Measurements from ENCODE around the gene PCDHB9. TPM values are rescaled to one million over a fixed set of nuclear protein-coding genes. Genes with fewer than 3 reads are reported as not detected.
"Not testable (repeated sequence)": the region's sequence is repeated elsewhere in the genome, so short reads cannot be mapped to it uniquely, and the experiment has no call there.

Gene PCDHB9
- polyA plus RNA-seq, 5 donors: 3.1 to 5.6 (median 4.0) TPM

DNA sequence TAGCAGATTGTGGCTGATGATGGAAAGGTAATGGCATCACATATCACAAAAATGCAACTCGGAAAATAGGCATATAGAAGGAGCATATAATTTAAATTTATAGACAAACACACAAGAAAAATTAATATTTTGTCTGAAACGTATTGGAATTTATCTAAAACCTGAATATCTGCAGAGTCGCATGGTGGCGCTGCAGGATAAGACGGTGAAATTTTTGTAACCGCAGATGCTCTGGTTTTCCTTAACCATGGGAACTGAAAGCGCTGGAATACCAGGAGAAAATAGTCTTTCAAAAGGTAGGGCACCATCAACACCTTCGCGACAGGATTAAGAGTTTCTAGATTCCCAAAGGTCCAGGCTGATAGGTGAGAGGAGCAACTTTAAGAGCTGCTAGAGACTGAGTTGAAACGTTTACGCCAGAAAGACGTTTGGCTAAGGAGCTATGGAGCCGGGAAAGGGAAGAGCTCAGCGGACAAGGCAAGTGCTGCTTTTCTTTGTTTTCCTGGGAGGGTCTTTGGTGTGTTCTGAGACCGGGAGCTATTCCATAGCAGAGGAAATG is 47.2 kb downstream of the PCDHB9 start:
- peak in 1 of 2 donors; percentile 22 for DNase-seq

- not testable (repeated sequence) for DNase-seq
These were observed 49.0 kb downstream of the PCDHB9 start for GRCh38 chr5:141235922-141236321.

GRCh38 chr5:141236516-141237313 is 49.8 kb downstream of the PCDHB9 start:
- no peak for DNase-seq

Other genes starting within 250 kb of the PCDHB9 start
- 1 to 10 TPM; 2.4 to 4.3 (median 3.5) TPM for gene PCDHAC2, start 220.7 kb upstream of the PCDHB9 start, polyA plus RNA-seq (ENCODE audit: insufficient read depth in 1 of 5, insufficient read length in 5 of 5, low replicate concordance in 1 of 5)
- gene PCDHB1, start 135.8 kb upstream of the PCDHB9 start, polyA plus RNA-seq (ENCODE audit: insufficient read depth in 1 of 5, insufficient read length in 5 of 5, low replicate concordance in 1 of 5): under 1 TPM; 0.06 to 0.20 (median 0.11) TPM
- 10 to 100 TPM in 1 of 5 donors, 1 to 10 TPM in 4; 5.7 to 11.9 (median 7.5) TPM for gene PCDHB2, start 92.5 kb upstream of the PCDHB9 start, polyA plus RNA-seq (ENCODE audit: insufficient read depth in 1 of 5, insufficient read length in 5 of 5, low replicate concordance in 1 of 5)
- 1 to 10 TPM; 1.9 to 3.4 (median 2.8) TPM for gene PCDHB3, start 86.7 kb upstream of the PCDHB9 start, polyA plus RNA-seq (ENCODE audit: insufficient read depth in 1 of 5, insufficient read length in 5 of 5, low replicate concordance in 1 of 5)
- gene PCDHB4, start 65.3 kb upstream of the PCDHB9 start, polyA plus RNA-seq (ENCODE audit: insufficient read depth in 1 of 5, insufficient read length in 5 of 5, low replicate concordance in 1 of 5): 1 to 10 TPM; 1.7 to 3.0 (median 2.9) TPM
- 10 to 100 TPM in 3 of 5 donors, 1 to 10 TPM in 2; 9.1 to 15.4 (median 10.6) TPM for gene PCDHB5, start 52.0 kb upstream of the PCDHB9 start, polyA plus RNA-seq (ENCODE audit: insufficient read depth in 1 of 5, insufficient read length in 5 of 5, low replicate concordance in 1 of 5)
- 1 to 10 TPM; 2.5 to 3.7 (median 3.0) TPM for gene PCDHB6, start 37.1 kb upstream of the PCDHB9 start, polyA plus RNA-seq (ENCODE audit: insufficient read depth in 1 of 5, insufficient read length in 5 of 5, low replicate concordance in 1 of 5)
- 1 to 10 TPM; 3.9 to 6.0 (median 4.7) TPM for gene PCDHB7, start 14.5 kb upstream of the PCDHB9 start, polyA plus RNA-seq (ENCODE audit: insufficient read depth in 1 of 5, insufficient read length in 5 of 5, low replicate concordance in 1 of 5)
- 1 to 10 TPM; 1.1 to 2.5 (median 2.2) TPM for gene PCDHB8, start 9.4 kb upstream of the PCDHB9 start, polyA plus RNA-seq (ENCODE audit: insufficient read depth in 1 of 5, insufficient read length in 5 of 5, low replicate concordance in 1 of 5)
- 1 to 10 TPM; 4.7 to 6.6 (median 4.9) TPM for gene PCDHB16, start 4.8 kb upstream of the PCDHB9 start, polyA plus RNA-seq (ENCODE audit: insufficient read depth in 1 of 5, insufficient read length in 5 of 5, low replicate concordance in 1 of 5)
- 1 to 10 TPM; 5.0 to 7.5 (median 6.9) TPM for gene PCDHB10, start 5.2 kb downstream of the PCDHB9 start, polyA plus RNA-seq (ENCODE audit: insufficient read depth in 1 of 5, insufficient read length in 5 of 5, low replicate concordance in 1 of 5)
- 1 to 10 TPM; 1.7 to 4.5 (median 3.3) TPM for gene PCDHB11, start 12.5 kb downstream of the PCDHB9 start, polyA plus RNA-seq (ENCODE audit: insufficient read depth in 1 of 5, insufficient read length in 5 of 5, low replicate concordance in 1 of 5)
- 1 to 10 TPM; 4.3 to 6.6 (median 5.4) TPM for gene PCDHB12, start 21.6 kb downstream of the PCDHB9 start, polyA plus RNA-seq (ENCODE audit: insufficient read depth in 1 of 5, insufficient read length in 5 of 5, low replicate concordance in 1 of 5)
- gene PCDHB13, start 26.8 kb downstream of the PCDHB9 start, polyA plus RNA-seq (ENCODE audit: insufficient read depth in 1 of 5, insufficient read length in 5 of 5, low replicate concordance in 1 of 5): 1 to 10 TPM; 3.9 to 6.0 (median 5.0) TPM
- 10 to 100 TPM in 1 of 5 donors, 1 to 10 TPM in 4; 9.1 to 10.3 (median 9.3) TPM for gene PCDHB14, start 36.2 kb downstream of the PCDHB9 start, polyA plus RNA-seq (ENCODE audit: insufficient read depth in 1 of 5, insufficient read length in 5 of 5, low replicate concordance in 1 of 5)
- gene PCDHB15, start 58.2 kb downstream of the PCDHB9 start, polyA plus RNA-seq (ENCODE audit: insufficient read depth in 1 of 5, insufficient read length in 5 of 5, low replicate concordance in 1 of 5): 10 to 100 TPM in 3 of 5 donors, 1 to 10 TPM in 2; 9.4 to 13.2 (median 10.2) TPM
- under 1 TPM; 0.08 to 0.26 (median 0.17) TPM for gene SLC25A2, start 116.9 kb downstream of the PCDHB9 start, polyA plus RNA-seq (ENCODE audit: insufficient read depth in 1 of 5, insufficient read length in 5 of 5, low replicate concordance in 1 of 5)
- 100 to 1,000 TPM; 124 to 151 (median 140) TPM for gene TAF7, start 133.6 kb downstream of the PCDHB9 start, polyA plus RNA-seq (ENCODE audit: insufficient read depth in 1 of 5, insufficient read length in 5 of 5, low replicate concordance in 1 of 5)
- gene PCDHGA1, start 143.4 kb downstream of the PCDHB9 start, polyA plus RNA-seq (ENCODE audit: insufficient read depth in 1 of 5, insufficient read length in 5 of 5, low replicate concordance in 1 of 5): 1 to 10 TPM in 1 of 5 donors, under 1 TPM in 4; 0.50 to 1.0 (median 0.72) TPM
- 1 to 10 TPM; 3.0 to 7.3 (median 4.2) TPM for gene PCDHGA2, start 151.6 kb downstream of the PCDHB9 start, polyA plus RNA-seq (ENCODE audit: insufficient read depth in 1 of 5, insufficient read length in 5 of 5, low replicate concordance in 1 of 5)
- gene PCDHGA3, start 156.7 kb downstream of the PCDHB9 start, polyA plus RNA-seq (ENCODE audit: insufficient read depth in 1 of 5, insufficient read length in 5 of 5, low replicate concordance in 1 of 5): 1 to 10 TPM; 2.0 to 3.9 (median 2.8) TPM
- gene PCDHGB1, start 162.9 kb downstream of the PCDHB9 start, polyA plus RNA-seq (ENCODE audit: insufficient read depth in 1 of 5, insufficient read length in 5 of 5, low replicate concordance in 1 of 5): 1 to 10 TPM; 1.2 to 1.7 (median 1.7) TPM
- gene PCDHGA4, start 167.9 kb downstream of the PCDHB9 start, polyA plus RNA-seq (ENCODE audit: insufficient read depth in 1 of 5, insufficient read length in 5 of 5, low replicate concordance in 1 of 5): 1 to 10 TPM; 1.9 to 3.3 (median 2.4) TPM
- 1 to 10 TPM; 4.0 to 6.0 (median 4.3) TPM for gene PCDHGB2, start 172.8 kb downstream of the PCDHB9 start, polyA plus RNA-seq (ENCODE audit: insufficient read depth in 1 of 5, insufficient read length in 5 of 5, low replicate concordance in 1 of 5)
- gene PCDHGA5, start 177.0 kb downstream of the PCDHB9 start, polyA plus RNA-seq (ENCODE audit: insufficient read depth in 1 of 5, insufficient read length in 5 of 5, low replicate concordance in 1 of 5): 1 to 10 TPM; 2.7 to 4.5 (median 3.7) TPM
- gene PCDHGB3, start 183.1 kb downstream of the PCDHB9 start, polyA plus RNA-seq (ENCODE audit: insufficient read depth in 1 of 5, insufficient read length in 5 of 5, low replicate concordance in 1 of 5): 1 to 10 TPM; 2.0 to 3.0 (median 2.5) TPM
- gene PCDHGA6, start 186.7 kb downstream of the PCDHB9 start, polyA plus RNA-seq (ENCODE audit: insufficient read depth in 1 of 5, insufficient read length in 5 of 5, low replicate concordance in 1 of 5): 1 to 10 TPM; 4.2 to 6.1 (median 4.6) TPM
- 1 to 10 TPM; 1.7 to 2.1 (median 1.9) TPM for gene PCDHGA7, start 195.6 kb downstream of the PCDHB9 start, polyA plus RNA-seq (ENCODE audit: insufficient read depth in 1 of 5, insufficient read length in 5 of 5, low replicate concordance in 1 of 5)
- gene PCDHGB4, start 200.5 kb downstream of the PCDHB9 start, polyA plus RNA-seq (ENCODE audit: insufficient read depth in 1 of 5, insufficient read length in 5 of 5, low replicate concordance in 1 of 5): 1 to 10 TPM; 3.1 to 5.0 (median 4.2) TPM
- gene PCDHGA8, start 205.5 kb downstream of the PCDHB9 start, polyA plus RNA-seq (ENCODE audit: insufficient read depth in 1 of 5, insufficient read length in 5 of 5, low replicate concordance in 1 of 5): 1 to 10 TPM in 1 of 5 donors, under 1 TPM in 4; 0.50 to 1.1 (median 0.74) TPM
- gene PCDHGB5, start 210.8 kb downstream of the PCDHB9 start, polyA plus RNA-seq (ENCODE audit: insufficient read depth in 1 of 5, insufficient read length in 5 of 5, low replicate concordance in 1 of 5): 1 to 10 TPM; 6.8 to 8.5 (median 7.7) TPM
- gene PCDHGA9, start 215.6 kb downstream of the PCDHB9 start, polyA plus RNA-seq (ENCODE audit: insufficient read depth in 1 of 5, insufficient read length in 5 of 5, low replicate concordance in 1 of 5): 1 to 10 TPM; 4.4 to 8.3 (median 5.7) TPM
- 1 to 10 TPM; 6.4 to 9.3 (median 7.8) TPM for gene PCDHGB6, start 220.9 kb downstream of the PCDHB9 start, polyA plus RNA-seq (ENCODE audit: insufficient read depth in 1 of 5, insufficient read length in 5 of 5, low replicate concordance in 1 of 5)
- 1 to 10 TPM; 4.2 to 5.4 (median 4.5) TPM for gene PCDHGA10, start 225.8 kb downstream of the PCDHB9 start, polyA plus RNA-seq (ENCODE audit: insufficient read depth in 1 of 5, insufficient read length in 5 of 5, low replicate concordance in 1 of 5)
- 10 to 100 TPM; 13.1 to 15.2 (median 13.9) TPM for gene PCDHGB7, start 230.5 kb downstream of the PCDHB9 start, polyA plus RNA-seq (ENCODE audit: insufficient read depth in 1 of 5, insufficient read length in 5 of 5, low replicate concordance in 1 of 5)
- 1 to 10 TPM; 2.7 to 4.4 (median 3.2) TPM for gene PCDHGA11, start 233.9 kb downstream of the PCDHB9 start, polyA plus RNA-seq (ENCODE audit: insufficient read depth in 1 of 5, insufficient read length in 5 of 5, low replicate concordance in 1 of 5)
- 1 to 10 TPM; 2.3 to 4.3 (median 3.4) TPM for gene PCDHGA12, start 243.3 kb downstream of the PCDHB9 start, polyA plus RNA-seq (ENCODE audit: insufficient read depth in 1 of 5, insufficient read length in 5 of 5, low replicate concordance in 1 of 5)

Measured in right lung (tissue), 5 donors.